ENCODE results near the gene MAP4K4. TPM values are rescaled to one million over a fixed set of nuclear protein-coding genes. Genes with fewer than 3 reads are reported as not detected.

MAP4K4 gene
- total RNA-seq, 1 donor from 2014 or later: 68.4 TPM

DNA sequence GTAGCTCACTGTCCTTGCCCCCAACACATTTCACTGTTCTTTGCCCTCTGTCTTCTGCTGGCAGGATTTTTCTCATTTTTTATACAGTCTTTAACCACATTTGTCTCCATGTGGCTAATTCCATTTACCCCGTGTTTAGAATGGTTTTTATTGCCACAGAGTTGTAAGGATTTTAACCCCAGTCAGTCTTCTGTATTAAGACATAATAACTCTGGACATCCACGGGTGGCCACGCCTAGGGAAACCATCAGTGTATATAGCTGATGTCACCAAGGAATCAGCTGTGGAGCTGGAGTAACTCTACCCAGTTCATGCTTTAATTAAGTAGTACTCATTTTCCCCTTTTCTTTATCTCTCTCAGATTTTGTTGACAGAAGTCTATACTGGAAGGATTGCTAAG lies 139.8 kb downstream of the MAP4K4 start:
- Histone ChIP-seq H3K9me3 (no peaks in the 10 kb centered on the region), H3K36me3 (peaks cover 88% of the 10 kb centered on the region), H3K4me1 (no peaks in the 10 kb centered on the region), H3K27ac (no peak overlapping the region), H3K4me3 (no peak overlapping the region), H3K27me3 (ENCODE audit: low read depth) (no peaks in the 10 kb centered on the region)
- ATAC-seq: no peak
- no peak for DNase-seq
- intact Hi-C loops (cut with DNase I): loop anchor here (10.0 kb wide), 1 partner anchor 423 kb away; no protein-coding TSS in a partner anchor
- TF ChIP-seq, protein P1, sequence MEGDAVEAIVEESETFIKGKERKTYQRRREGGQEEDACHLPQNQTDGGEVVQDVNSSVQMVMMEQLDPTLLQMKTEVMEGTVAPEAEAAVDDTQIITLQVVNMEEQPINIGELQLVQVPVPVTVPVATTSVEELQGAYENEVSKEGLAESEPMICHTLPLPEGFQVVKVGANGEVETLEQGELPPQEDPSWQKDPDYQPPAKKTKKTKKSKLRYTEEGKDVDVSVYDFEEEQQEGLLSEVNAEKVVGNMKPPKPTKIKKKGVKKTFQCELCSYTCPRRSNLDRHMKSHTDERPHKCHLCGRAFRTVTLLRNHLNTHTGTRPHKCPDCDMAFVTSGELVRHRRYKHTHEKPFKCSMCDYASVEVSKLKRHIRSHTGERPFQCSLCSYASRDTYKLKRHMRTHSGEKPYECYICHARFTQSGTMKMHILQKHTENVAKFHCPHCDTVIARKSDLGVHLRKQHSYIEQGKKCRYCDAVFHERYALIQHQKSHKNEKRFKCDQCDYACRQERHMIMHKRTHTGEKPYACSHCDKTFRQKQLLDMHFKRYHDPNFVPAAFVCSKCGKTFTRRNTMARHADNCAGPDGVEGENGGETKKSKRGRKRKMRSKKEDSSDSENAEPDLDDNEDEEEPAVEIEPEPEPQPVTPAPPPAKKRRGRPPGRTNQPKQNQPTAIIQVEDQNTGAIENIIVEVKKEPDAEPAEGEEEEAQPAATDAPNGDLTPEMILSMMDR (IDR thresholded peaks at IDR 0.05): no peak

DNA sequence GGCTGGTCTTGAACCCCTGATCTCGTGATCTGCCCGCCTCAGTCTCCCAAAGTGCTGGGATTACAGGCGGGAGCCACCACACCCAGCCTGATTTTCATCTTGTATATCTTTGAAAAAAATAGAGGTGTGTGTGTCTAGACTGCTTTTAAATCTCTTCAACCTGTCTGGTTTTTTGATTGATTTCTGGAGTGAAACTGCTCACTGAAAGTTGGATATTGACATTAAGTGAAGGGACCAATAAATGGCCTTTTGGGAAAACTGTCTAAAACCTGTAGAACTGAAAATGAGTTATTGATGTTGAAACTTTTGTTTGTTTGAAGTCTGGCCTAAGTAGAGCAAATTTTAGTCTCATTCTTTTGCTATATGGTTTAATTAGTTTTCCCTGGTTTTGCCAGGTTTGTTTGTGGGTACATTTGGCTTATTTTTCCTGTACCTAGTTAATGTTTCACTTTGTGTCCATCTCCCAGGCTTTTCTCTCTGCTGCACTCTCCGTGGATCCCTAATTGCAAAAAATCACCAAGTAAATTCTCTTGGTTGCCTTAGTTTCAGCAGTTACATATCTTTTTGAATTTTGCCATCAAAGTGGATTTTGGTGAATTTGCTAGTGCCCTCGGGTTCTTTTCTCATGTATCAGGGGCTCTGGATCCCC lies 144.3 kb downstream of the MAP4K4 start:
- DNase-seq (no peak), ATAC-seq (no peak)
- no peaks in the 10 kb centered on the region for H3K27me3 ChIP-seq (ENCODE audit: low read depth)
- no peak overlapping the region for H3K27ac ChIP-seq
- H3K36me3 ChIP-seq: peaks cover 88% of the 10 kb centered on the region
- peaks cover 5% of the 10 kb centered on the region for H3K4me1 ChIP-seq
- no peak overlapping the region for H3K4me3 ChIP-seq
- intact Hi-C loops (cut with DNase I): no loop called here
- H3K9me3 ChIP-seq: no peaks in the 10 kb centered on the region
- TF ChIP-seq, protein P1 (IDR thresholded peaks at IDR 0.05): no peak

DNA sequence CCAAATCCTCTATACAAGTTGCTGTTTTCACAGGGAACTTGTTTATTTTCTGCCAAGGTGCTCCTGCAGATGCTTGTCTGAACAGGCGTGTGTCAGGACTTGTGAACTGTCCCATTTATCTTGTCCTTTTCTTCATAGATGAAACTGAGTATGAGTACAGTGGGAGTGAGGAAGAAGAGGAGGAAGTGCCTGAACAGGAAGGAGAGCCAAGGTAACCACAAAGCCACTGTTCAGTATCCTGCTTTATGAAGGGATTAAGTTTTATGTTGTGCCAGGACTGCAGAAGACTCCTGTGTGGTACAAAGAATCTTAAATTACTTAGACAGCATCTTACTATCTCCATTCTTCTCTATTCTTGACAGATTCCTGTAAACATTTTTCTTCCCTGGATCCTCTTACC lies 145.0 kb downstream of the MAP4K4 start:
- H3K36me3 ChIP-seq: peaks cover 88% of the 10 kb centered on the region

DNA sequence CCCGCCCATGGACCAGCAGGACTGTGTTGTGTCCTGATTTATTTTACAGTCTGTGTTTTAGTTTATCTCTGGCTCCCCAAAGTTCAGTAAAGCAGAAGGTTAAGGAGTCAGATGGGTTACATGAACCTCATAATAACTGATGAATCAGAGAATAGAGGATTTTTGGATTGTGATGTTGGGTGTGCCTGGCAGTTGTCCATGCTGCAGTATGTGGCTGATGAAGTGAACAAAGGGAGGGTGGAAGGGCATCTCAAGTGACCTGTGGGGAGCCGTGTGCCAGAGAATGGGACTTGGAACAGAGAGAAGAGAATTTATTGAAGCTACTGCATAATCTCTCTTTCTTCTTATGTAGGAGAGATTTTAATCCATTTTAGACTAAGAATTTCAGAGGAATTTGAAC lies 145.5 kb downstream of the MAP4K4 start:
- peaks cover 88% of the 10 kb centered on the region for H3K36me3 ChIP-seq
- H3K4me1 ChIP-seq: peaks cover 5% of the 10 kb centered on the region
- H3K27ac ChIP-seq: no peak overlapping the region
- H3K4me3 ChIP-seq: no peak overlapping the region
- no peaks in the 10 kb centered on the region for H3K9me3 ChIP-seq
- TF ChIP-seq, protein P1 (IDR thresholded peaks at IDR 0.05): no peak
- no peaks in the 10 kb centered on the region for H3K27me3 ChIP-seq (ENCODE audit: low read depth)
- no peak for ATAC-seq
- intact Hi-C loops (cut with DNase I): no loop called here
- no peak for DNase-seq

More for the DNA sequence above, 145.0 kb downstream of the MAP4K4 start:
- ATAC-seq (no peak), DNase-seq (no peak)
- no peaks in the 10 kb centered on the region for H3K9me3 ChIP-seq
- peaks cover 5% of the 10 kb centered on the region for H3K4me1 ChIP-seq
- H3K4me3 ChIP-seq: no peak overlapping the region
- no peak overlapping the region for H3K27ac ChIP-seq
- TF ChIP-seq, protein P1 (IDR thresholded peaks at IDR 0.05): no peak
- intact Hi-C loops (cut with DNase I): no loop called here
- no peaks in the 10 kb centered on the region for H3K27me3 ChIP-seq (ENCODE audit: low read depth)

DNA sequence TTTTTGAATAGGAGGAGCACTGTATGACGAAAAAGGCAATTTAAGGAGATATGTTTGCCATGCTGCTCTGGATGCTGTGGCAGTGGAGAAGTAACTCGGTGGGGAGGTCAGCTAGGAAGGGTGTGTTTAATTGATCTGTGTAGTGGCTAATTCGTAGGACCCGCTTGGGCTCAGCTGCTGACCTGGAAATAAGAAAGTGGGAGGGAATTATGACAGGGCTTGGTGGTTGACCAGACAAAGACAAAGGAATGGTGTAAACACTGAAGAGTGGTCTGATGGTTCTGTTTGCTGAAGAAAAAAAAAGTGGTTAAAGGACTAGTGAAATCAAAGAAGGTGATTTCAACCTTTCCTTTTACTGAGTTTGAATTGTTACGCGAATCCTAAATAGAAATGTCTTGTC lies 146.0 kb downstream of the MAP4K4 start:
- ATAC-seq (no peak), DNase-seq (no peak)
- H3K36me3 ChIP-seq: peaks cover 89% of the 10 kb centered on the region
- H3K4me3 ChIP-seq: no peak overlapping the region
- H3K9me3 ChIP-seq: no peaks in the 10 kb centered on the region
- H3K27ac ChIP-seq: no peak overlapping the region
- intact Hi-C loops (cut with DNase I): no loop called here
- H3K4me1 ChIP-seq: peaks cover 5% of the 10 kb centered on the region
- TF ChIP-seq, protein P1 (IDR thresholded peaks at IDR 0.05): no peak
- H3K27me3 ChIP-seq (ENCODE audit: low read depth): no peaks in the 10 kb centered on the region

Measured in lower lobe of right lung (tissue), 2 donors.